HepG2 (cell line): ENCODE data around the gene C2orf81.

ENCODE experiments used
- ZNF501 ChIP-seq: sonication (generic); formaldehyde crosslinking; IDR thresholded peaks from 2 replicates; pipeline ENCODE4 v1.5.1; 2020; ENCODE audit warnings: mild to moderate bottlenecking, moderate library complexity, missing genetic modification reagents
- ZNF777 ChIP-seq: sonication (generic); formaldehyde crosslinking; IDR thresholded peaks from 2 replicates; pipeline ENCODE4 v1.4.0; 2020; ENCODE audit warnings: missing genetic modification reagents
- TF ChIP-seq, protein P1 (sequence below): sonication (generic); formaldehyde crosslinking; IDR thresholded peaks from 2 replicates; pipeline ENCODE4 v1.4.0; 2020; ENCODE audit warnings: missing genetic modification reagents
- TF ChIP-seq, protein P2 (sequence below): sonication (generic); formaldehyde crosslinking; IDR thresholded peaks from 2 replicates; pipeline ENCODE4 v1.5.0; 2020; ENCODE audit warnings: mild to moderate bottlenecking, missing genetic modification reagents, moderate library complexity

DNA sequence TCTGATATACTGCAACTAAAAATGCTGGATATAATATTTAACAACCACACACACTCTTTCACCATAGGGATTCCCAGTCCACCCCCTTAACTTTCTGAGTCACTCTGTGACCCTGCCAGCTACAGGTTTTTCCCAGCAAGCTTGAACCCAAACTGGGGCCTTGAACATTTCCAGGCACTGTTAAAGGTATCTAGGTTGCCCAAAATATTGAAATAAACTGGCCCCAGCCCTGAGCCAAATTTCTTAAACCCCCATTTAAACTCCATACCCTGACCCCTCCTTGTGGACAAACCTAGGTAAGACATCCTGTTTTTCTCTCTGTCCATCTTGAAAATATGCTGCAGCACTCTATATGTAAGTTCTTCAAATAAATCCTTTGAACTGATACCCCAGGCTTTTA is 21.6 kb downstream of the C2orf81 start:
- TF ChIP-seq ZNF501 (CRISPR knock-in tag) = no peak
- no peak for TF ChIP-seq ZNF777
- TF ChIP-seq, protein P1, sequence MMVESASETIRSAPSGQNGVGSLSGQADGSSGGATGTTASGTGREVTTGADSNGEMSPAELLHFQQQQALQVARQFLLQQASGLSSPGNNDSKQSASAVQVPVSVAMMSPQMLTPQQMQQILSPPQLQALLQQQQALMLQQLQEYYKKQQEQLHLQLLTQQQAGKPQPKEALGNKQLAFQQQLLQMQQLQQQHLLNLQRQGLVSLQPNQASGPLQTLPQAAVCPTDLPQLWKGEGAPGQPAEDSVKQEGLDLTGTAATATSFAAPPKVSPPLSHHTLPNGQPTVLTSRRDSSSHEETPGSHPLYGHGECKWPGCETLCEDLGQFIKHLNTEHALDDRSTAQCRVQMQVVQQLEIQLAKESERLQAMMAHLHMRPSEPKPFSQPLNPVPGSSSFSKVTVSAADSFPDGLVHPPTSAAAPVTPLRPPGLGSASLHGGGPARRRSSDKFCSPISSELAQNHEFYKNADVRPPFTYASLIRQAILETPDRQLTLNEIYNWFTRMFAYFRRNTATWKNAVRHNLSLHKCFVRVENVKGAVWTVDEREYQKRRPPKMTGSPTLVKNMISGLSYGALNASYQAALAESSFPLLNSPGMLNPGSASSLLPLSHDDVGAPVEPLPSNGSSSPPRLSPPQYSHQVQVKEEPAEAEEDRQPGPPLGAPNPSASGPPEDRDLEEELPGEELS = no peak
- TF ChIP-seq, protein P2, sequence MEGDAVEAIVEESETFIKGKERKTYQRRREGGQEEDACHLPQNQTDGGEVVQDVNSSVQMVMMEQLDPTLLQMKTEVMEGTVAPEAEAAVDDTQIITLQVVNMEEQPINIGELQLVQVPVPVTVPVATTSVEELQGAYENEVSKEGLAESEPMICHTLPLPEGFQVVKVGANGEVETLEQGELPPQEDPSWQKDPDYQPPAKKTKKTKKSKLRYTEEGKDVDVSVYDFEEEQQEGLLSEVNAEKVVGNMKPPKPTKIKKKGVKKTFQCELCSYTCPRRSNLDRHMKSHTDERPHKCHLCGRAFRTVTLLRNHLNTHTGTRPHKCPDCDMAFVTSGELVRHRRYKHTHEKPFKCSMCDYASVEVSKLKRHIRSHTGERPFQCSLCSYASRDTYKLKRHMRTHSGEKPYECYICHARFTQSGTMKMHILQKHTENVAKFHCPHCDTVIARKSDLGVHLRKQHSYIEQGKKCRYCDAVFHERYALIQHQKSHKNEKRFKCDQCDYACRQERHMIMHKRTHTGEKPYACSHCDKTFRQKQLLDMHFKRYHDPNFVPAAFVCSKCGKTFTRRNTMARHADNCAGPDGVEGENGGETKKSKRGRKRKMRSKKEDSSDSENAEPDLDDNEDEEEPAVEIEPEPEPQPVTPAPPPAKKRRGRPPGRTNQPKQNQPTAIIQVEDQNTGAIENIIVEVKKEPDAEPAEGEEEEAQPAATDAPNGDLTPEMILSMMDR (CRISPR knock-in tag) = peak; percentile 49
